Fibroblast of the aortic adventitia (primary cell): ENCODE results near the gene GPR21. TPM values are rescaled to one million over a fixed set of nuclear protein-coding genes. Genes with fewer than 3 reads are reported as not detected.

ENCODE experiments used
- DNase-seq: peaks from one replicate; pipeline ENCODE4 v3.0.0-alpha.2; 2010; ENCODE audit warnings: low read depth
- H3K4me3 ChIP-seq: 2 replicates; pipeline ENCODE4 v1.5.1; 2011; ENCODE audit warnings: low read depth, mild to moderate bottlenecking, control low read depth, low read length, moderate library complexity
- total RNA-seq: library from RNA; depleted of rRNA; stranded (reverse); fragments of >200 nt; gene quantifications from 2 replicates; pipeline ENCODE4 v1.2.3, GENCODE V29; 2012; ENCODE audit warnings: low replicate concordance
- TF ChIP-seq, protein P1 (sequence below): IDR thresholded peaks from 2 replicates; pipeline ENCODE4 v1.5.1; 2011; ENCODE audit warnings: mild to moderate bottlenecking, low read length, control low read depth, inconsistent platforms; ENCODE audit not compliant: insufficient read depth

Gene GPR21
- total RNA-seq, 1 donor = 1.9 TPM

DNA sequence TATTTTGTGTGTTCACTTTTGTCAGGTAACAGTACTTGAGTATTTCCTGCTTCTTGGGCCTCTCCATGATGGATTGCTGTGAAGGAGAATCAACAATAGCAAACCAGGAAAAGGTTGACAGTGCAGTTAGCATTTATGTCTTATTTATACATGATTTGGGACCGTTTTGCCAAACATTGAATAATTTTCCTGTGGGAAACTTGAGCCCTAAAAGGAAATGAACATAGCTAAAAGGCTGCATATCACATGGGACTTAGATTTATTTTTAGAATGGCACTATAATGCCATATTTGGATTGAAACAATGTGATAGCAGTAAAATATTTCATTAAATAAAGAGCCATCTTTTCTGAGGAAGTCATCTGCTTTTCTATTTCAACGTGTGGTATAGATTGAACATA, 15.3 kb downstream of the GPR21 start:
- no peak overlapping the region for H3K4me3 ChIP-seq
- DNase-seq = peak; percentile 35
- TF ChIP-seq, protein P1, sequence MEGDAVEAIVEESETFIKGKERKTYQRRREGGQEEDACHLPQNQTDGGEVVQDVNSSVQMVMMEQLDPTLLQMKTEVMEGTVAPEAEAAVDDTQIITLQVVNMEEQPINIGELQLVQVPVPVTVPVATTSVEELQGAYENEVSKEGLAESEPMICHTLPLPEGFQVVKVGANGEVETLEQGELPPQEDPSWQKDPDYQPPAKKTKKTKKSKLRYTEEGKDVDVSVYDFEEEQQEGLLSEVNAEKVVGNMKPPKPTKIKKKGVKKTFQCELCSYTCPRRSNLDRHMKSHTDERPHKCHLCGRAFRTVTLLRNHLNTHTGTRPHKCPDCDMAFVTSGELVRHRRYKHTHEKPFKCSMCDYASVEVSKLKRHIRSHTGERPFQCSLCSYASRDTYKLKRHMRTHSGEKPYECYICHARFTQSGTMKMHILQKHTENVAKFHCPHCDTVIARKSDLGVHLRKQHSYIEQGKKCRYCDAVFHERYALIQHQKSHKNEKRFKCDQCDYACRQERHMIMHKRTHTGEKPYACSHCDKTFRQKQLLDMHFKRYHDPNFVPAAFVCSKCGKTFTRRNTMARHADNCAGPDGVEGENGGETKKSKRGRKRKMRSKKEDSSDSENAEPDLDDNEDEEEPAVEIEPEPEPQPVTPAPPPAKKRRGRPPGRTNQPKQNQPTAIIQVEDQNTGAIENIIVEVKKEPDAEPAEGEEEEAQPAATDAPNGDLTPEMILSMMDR = no peak

DNA sequence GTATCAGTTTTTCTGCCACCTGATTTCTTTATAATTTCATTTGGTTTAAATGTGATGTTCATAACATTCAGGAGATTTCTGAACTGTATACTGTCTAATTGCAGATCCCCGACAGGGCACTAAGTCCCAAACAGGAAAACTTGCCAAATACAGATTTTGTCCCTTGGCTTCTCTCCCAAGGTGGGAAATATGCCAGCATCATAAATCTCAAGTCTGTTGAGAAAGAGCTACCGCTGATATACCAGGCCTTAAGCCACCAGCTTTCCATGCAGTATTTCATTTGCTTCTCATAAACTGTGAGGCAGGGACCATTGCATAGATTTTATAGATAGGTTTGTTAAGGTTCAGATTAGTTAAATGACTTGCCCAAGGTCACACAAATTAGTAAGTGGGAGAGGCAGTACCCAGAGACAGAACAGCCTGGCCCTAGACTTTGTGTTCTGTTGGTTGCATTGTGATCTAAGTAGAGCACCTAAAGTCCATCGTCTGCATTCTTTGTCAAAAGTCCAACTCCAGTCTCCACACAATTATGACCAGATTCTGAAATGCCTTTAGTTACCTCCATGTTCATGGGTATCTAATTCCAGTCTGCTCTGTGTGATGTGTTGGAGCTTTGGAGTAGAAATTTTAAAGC, 16.2 kb downstream of the GPR21 start:
- TF ChIP-seq, protein P1 = no peak
- DNase-seq = peak; percentile 59
- H3K4me3 ChIP-seq = no peak overlapping the region

DNA sequence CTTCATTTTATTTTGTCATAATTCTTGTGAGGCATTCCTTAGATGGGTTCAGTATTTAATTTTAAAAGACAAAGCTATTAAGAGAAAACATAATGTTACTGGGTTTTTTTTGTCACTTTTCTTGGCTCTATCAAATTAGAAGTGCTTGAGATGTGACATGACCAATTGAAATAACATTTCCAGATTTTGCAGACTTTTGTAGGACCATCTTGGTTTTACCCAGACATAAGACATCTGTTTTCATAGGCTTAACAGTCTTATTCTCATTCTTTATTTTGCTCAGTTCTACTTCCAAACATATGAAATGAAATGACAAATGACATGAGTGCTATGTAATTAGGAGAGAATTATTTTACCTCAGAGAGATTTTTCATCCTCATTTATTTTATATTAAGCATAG, 19.6 kb downstream of the GPR21 start:
- TF ChIP-seq, protein P1 = no peak

DNA sequence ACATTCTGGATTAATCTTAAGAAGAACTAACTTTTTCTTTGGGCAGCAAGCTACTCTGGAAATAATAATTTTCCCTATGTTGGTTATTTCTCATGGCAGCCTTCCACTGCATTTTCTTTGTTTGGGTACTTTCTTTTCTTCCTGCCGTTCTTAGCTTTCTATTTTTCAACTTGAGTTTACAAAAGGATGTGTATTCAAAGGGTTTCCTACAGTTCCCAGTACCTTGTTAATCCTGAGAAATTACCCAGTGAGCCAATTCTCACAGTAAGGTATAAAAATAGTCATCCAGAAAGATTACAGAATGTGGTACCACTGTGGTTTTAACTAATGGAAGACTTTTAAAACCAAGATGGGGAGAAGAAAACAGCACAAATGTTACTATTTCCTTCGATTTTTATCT, 20.2 kb downstream of the GPR21 start:
- TF ChIP-seq, protein P1 = no peak
- no peak for DNase-seq
- H3K4me3 ChIP-seq = no peak overlapping the region

More for the DNA sequence above, 19.6 kb downstream of the GPR21 start:
- H3K4me3 ChIP-seq = no peak overlapping the region
- DNase-seq = no peak

DNA sequence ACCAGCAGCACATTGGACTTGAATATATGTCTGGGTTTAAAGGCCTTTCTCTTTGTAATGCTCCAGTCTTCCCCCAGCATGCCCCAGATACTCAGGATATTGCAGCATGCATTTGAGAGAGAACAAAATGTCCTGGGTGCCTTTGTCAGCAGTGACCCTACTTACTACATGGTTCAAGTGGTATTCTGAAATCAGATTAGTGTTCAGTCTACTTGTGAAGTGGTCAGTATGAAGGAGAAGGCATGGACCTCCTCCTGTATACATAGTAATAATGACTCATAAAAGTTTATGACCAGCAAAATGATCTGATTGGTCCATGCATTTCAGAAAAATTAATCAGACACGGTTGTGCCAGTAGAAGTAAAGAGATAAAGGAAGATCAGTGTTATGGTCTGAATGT, 25.4 kb downstream of the GPR21 start:
- DNase-seq = no peak
- TF ChIP-seq, protein P1 = no peak
- H3K4me3 ChIP-seq = no peak overlapping the region

DNA sequence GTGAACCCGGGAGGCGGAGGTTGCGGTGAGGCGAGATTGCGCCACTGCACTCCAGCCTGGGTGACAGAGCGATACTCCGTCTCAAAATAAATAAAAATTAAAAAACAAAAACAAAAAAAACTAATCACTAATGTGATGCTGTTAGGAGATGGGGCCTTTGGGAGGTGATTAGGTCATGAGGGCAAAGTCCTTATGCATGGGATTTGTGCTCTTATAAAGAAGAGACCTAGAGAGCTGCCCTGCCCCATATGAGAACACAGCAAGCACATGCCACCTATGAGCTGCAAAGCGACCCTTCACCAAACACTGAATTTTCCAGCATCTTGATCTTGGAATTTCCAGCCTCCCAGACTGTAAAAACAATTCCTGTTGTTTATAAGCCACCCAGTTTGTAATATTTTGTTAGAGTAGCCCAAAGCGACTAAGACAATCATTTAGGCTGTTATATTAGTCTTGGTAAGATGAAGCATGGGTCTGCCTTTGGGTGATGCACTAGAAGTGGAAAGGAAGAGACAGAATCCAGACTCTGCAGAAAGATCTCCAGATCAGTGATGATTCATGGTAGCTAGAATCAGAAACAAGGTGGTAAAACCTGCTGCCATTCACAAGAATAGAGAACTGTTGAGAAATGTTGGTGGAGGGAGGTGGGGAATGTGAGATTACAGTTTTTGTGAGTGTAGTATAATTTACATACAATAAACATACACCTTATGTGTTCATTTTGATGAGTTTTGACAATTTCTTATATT, 26.2 kb downstream of the GPR21 start:
- TF ChIP-seq, protein P1 = no peak
- H3K4me3 ChIP-seq = no peak overlapping the region
- no peak for DNase-seq
